Trophoblast cell (in vitro differentiated cells and primary cell): Measurements from ENCODE around the gene AP5Z1.
A peak's percentile ranks its signal among the peaks of the same experiment; 100 is the strongest.

Experiments used
- DNase-seq, 2 donors: peaks; one replicate each; pipeline ENCODE4 v3.0.0-alpha.2; 2016
- H2AFZ ChIP-seq: 2 replicates; pipeline ENCODE4 v1.6.1; 2013; ENCODE audit warnings: low read length, moderate library complexity, mild to moderate bottlenecking; ENCODE audit not compliant: insufficient read depth, poor library complexity
- H2AK5ac ChIP-seq: 2 replicates; pipeline ENCODE4 v1.6.1; 2013; ENCODE audit warnings: mild to moderate bottlenecking, low read length
- H2BK120ac ChIP-seq: 2 replicates; pipeline ENCODE4 v1.6.1; 2013; ENCODE audit warnings: low read length, mild to moderate bottlenecking, moderate library complexity; ENCODE audit not compliant: insufficient read depth, poor library complexity
- H2BK12ac ChIP-seq: 2 replicates; pipeline ENCODE4 v1.6.1; 2013; ENCODE audit warnings: mild to moderate bottlenecking, low read length, moderate library complexity
- H2BK5ac ChIP-seq: 2 replicates; pipeline ENCODE4 v1.6.1; 2013; ENCODE audit warnings: low read length, low read depth, moderate library complexity, mild to moderate bottlenecking; ENCODE audit not compliant: poor library complexity
- H3K14ac ChIP-seq: 2 replicates; pipeline ENCODE4 v1.6.1; 2013; ENCODE audit warnings: mild to moderate bottlenecking, low read length
- H3K18ac ChIP-seq: 2 replicates; pipeline ENCODE4 v1.6.1; 2013; ENCODE audit warnings: mild to moderate bottlenecking, low read length
- H3K23ac ChIP-seq: 2 replicates; pipeline ENCODE4 v1.6.1; 2013; ENCODE audit warnings: low read length
- H3K27ac ChIP-seq: 2 replicates; pipeline ENCODE4 v1.5.1; 2013; ENCODE audit warnings: low read depth, mild to moderate bottlenecking, inconsistent platforms, low read length, moderate library complexity
- H3K27me3 ChIP-seq: 2 replicates; pipeline ENCODE4 v1.6.1; 2013; ENCODE audit warnings: inconsistent platforms, mild to moderate bottlenecking, low read length, moderate library complexity; ENCODE audit not compliant: insufficient read depth
- H3K36me3 ChIP-seq, 2 experiments: 1 replicate in 1 of 2; 2 replicates in 1 of 2; pipeline ENCODE4 v1.6.1; 2013; ENCODE audit warnings: low read length in 2 of 2, mild to moderate bottlenecking in 2 of 2, moderate library complexity in 1 of 2; ENCODE audit not compliant: insufficient read depth in 2 of 2, control insufficient read depth in 1 of 2
- H3K4ac ChIP-seq: 2 replicates; pipeline ENCODE4 v1.6.1; 2013; ENCODE audit warnings: low read depth, mild to moderate bottlenecking, low read length, moderate library complexity
- H3K4me1 ChIP-seq, 2 experiments: 1 replicate in 1 of 2; 2 replicates in 1 of 2; pipeline ENCODE4 v1.6.1; 2013; ENCODE audit warnings: low read length in 2 of 2, mild to moderate bottlenecking in 2 of 2, moderate library complexity in 1 of 2; ENCODE audit not compliant: insufficient read depth in 2 of 2, control insufficient read depth in 1 of 2
- H3K4me2 ChIP-seq: 2 replicates; pipeline ENCODE4 v1.6.1; 2013; ENCODE audit warnings: inconsistent platforms, mild to moderate bottlenecking, low read length, moderate library complexity
- H3K4me3 ChIP-seq: 2 replicates; pipeline ENCODE4 v1.5.1; 2013; ENCODE audit warnings: mild to moderate bottlenecking, low read depth, low read length, inconsistent platforms
- H3K79me1 ChIP-seq: one replicate; pipeline ENCODE4 v1.6.1; 2013; ENCODE audit warnings: low read length
- H3K79me2 ChIP-seq: 2 replicates; pipeline ENCODE4 v1.6.1; 2013; ENCODE audit warnings: low read length, mild to moderate bottlenecking; ENCODE audit not compliant: control insufficient read depth, insufficient read depth, poor library complexity
- H3K9ac ChIP-seq: 2 replicates; pipeline ENCODE4 v1.6.1; 2013; ENCODE audit warnings: mild to moderate bottlenecking, low read length
- H3K9me3 ChIP-seq: 2 replicates; pipeline ENCODE4 v1.6.1; 2013; ENCODE audit warnings: low read depth, mild to moderate bottlenecking, control low read depth, inconsistent platforms, low read length; ENCODE audit not compliant: insufficient read depth
- H4K12ac ChIP-seq: 2 replicates; pipeline ENCODE4 v1.6.1; 2013; ENCODE audit warnings: low read depth, mild to moderate bottlenecking, low read length, moderate library complexity
- H4K8ac ChIP-seq: 2 replicates; pipeline ENCODE4 v1.6.1; 2013; ENCODE audit warnings: low read depth, mild to moderate bottlenecking, low read length, moderate library complexity
- H4K91ac ChIP-seq: one replicate; pipeline ENCODE4 v1.6.1; 2013; ENCODE audit warnings: low read depth, mild to moderate bottlenecking, low read length, moderate library complexity
- WGBS: extraction: QIAGEN DNeasy Blood & Tissue Kit; methylation state at CpG from one replicate; pipeline ENCODE4 v1.1.7; 2013; ENCODE audit warnings: missing lambda C conversion rate; ENCODE audit not compliant: insufficient read length, insufficient coverage; ENCODE audit errors: extremely low coverage; 5-methylcytosine and 5-hydroxymethylcytosine counted together

The AP5Z1 gene

DNA sequence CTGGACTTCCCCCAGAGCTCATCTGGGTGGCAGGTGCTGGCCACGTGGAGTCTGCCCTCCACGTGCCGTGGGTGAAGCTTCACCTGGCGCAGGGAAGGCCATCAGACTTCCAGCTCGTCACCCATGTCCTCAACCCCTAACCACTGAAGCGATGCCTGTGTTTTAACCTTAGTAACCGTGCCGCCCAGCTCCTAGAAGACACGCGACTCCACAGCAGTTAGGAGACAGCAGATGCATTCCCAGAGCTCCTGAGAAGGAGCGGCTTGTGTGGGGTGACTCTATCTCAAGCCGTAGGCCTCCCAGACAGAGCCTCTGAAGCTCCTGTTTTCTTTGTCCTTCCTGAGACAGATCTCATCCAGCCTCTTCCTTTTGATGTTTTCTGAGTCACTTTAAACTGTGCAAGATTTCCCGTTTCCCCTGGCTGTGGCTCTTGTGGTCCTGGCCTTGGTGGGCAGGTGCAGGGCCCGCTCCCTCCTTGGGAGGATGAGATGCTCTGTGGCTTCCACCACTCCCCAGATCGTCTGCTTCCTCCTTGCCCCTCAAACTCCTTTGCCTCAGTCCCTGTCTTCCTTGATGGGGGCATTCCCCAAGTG lies 41.4 kb upstream of the AP5Z1 start:
- Histone ChIP-seq H3K27ac (no peak overlapping the region), H3K4me3 (no peak overlapping the region), H2BK120ac (no peak overlapping the region), H3K9ac (no peak overlapping the region), H3K23ac (no peak overlapping the region), H2BK12ac (no peak overlapping the region), H3K36me3 (peaks cover 0 to 3% of the 10 kb centered on the region in 2 experiments), H3K79me2 (no peaks in the 10 kb centered on the region), H3K27me3 (no peaks in the 10 kb centered on the region), H3K4me2 (no peak overlapping the region), H4K8ac (no peak overlapping the region), H2BK5ac (no peak overlapping the region), H3K4me1 (peaks cover 22 to 24% of the 10 kb centered on the region in 2 experiments), H4K12ac (no peak overlapping the region), H3K9me3 (peaks cover 4% of the 10 kb centered on the region), H3K14ac (no peak overlapping the region), H4K91ac (no peak overlapping the region), H3K4ac (no peak overlapping the region), H3K18ac (peak overlapping the region; percentile 18), H2AFZ (no peak overlapping the region), H2AK5ac (no peak overlapping the region), H3K79me1 (peaks cover 6% of the 10 kb centered on the region)
- DNase-seq: no peak
- WGBS: no CpG with 5 or more reads among the region's 15 CpGs

DNA sequence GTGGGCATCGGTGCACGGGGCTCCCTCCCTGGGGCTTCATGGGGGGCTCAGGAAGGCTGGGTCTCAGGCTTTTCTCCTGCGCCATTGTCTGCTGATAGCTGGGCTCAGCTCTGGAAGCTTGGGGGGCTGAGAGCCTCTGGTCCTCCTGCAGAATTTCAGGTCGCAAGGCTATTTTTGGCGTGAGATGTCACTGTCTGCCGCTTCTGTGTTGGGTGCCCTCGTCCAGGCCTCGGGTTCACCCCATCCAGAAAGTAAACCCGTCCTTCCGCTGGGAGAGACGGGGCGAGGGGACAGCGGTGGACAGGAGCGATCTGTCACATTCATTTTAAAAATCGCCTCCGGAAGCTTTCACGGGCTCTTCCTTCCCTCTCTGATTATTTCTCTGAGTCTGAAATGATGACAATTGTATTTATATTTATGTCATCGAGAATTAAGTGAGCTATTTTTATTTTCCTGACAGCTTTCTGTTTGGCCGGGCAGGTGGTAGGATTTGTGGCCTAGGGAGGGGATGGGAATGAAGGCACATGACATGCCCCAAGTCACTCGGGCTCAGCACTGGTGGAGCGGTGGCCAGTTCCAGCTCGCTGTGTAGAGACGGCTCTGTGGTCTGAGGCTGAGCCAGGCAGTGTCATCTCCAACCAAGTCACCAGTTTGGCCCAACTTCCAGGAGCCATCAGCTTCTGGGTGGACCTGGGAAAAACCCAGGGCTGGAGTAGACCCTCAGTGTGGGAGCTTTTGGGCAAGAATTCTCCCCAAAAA lies 40.7 kb upstream of the AP5Z1 start:
- WGBS: no CpG with 5 or more reads among the region's 23 CpGs
- no peak overlapping the region for H3K18ac ChIP-seq

DNA sequence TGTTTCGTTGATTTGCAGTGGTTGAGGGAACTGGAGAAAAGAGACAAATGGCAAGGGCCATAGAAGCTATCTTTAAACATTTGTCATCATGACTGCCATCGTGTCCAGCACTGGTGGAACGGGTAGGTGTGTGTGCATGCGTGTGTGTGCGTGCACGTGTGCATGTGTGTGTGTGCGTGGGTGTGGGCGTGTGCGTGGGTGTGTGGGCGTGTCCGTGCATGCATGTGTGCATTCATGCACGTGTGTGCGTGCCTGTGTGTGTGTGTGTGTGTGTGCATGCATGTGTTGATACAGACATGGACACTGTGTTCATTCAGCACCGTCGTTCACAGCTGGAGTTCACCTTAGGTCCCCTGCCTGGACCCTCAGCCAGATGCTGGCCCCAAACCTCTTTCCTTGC lies 38.1 kb upstream of the AP5Z1 start:
- H2AFZ ChIP-seq: no peak overlapping the region
- H3K14ac ChIP-seq: no peak overlapping the region
- H3K9me3 ChIP-seq: peaks cover 4% of the 10 kb centered on the region
- no peak for DNase-seq
- H4K8ac ChIP-seq: no peak overlapping the region
- no peak overlapping the region for H3K4ac ChIP-seq
- no peak overlapping the region for H2BK5ac ChIP-seq
- no peak overlapping the region for H4K91ac ChIP-seq
- no CpG with 5 or more reads among the region's 15 CpGs for WGBS
- H3K18ac ChIP-seq: peak overlapping the region; percentile 31
- no peaks in the 10 kb centered on the region for H3K27me3 ChIP-seq
- peaks cover 10% of the 10 kb centered on the region for H3K79me1 ChIP-seq
- H2AK5ac ChIP-seq: no peak overlapping the region
- no peak overlapping the region for H4K12ac ChIP-seq
- H2BK120ac ChIP-seq: no peak overlapping the region
- peak overlapping the region; percentile 50 for H3K4me3 ChIP-seq
- peak overlapping the region; percentile 21 for H3K9ac ChIP-seq
- H3K36me3 ChIP-seq: peaks cover 7 to 9% of the 10 kb centered on the region in 2 experiments
- H3K79me2 ChIP-seq: no peaks in the 10 kb centered on the region
- H3K27ac ChIP-seq: no peak overlapping the region
- H2BK12ac ChIP-seq: no peak overlapping the region
- H3K23ac ChIP-seq: no peak overlapping the region
- H3K4me1 ChIP-seq: peaks cover 15 to 16% of the 10 kb centered on the region in 2 experiments
- H3K4me2 ChIP-seq: no peak overlapping the region

More for the DNA sequence above, 40.7 kb upstream of the AP5Z1 start:
- Histone ChIP-seq H3K23ac (no peak overlapping the region), H3K27me3 (no peaks in the 10 kb centered on the region), H3K9me3 (peaks cover 4% of the 10 kb centered on the region), H4K91ac (no peak overlapping the region), H3K79me1 (peaks cover 10% of the 10 kb centered on the region), H3K79me2 (no peaks in the 10 kb centered on the region), H3K4me2 (no peak overlapping the region), H4K12ac (no peak overlapping the region), H3K4me1 (peaks cover 29 to 30% of the 10 kb centered on the region in 2 experiments), H3K27ac (no peak overlapping the region), H3K4ac (no peak overlapping the region), H3K9ac (no peak overlapping the region), H3K4me3 (no peak overlapping the region), H3K36me3 (peaks cover 0 to 3% of the 10 kb centered on the region in 2 experiments), H2AK5ac (no peak overlapping the region), H2AFZ (no peak overlapping the region), H3K14ac (no peak overlapping the region), H4K8ac (no peak overlapping the region), H2BK12ac (no peak overlapping the region), H2BK5ac (no peak overlapping the region), H2BK120ac (no peak overlapping the region)
- DNase-seq: no peak

DNA sequence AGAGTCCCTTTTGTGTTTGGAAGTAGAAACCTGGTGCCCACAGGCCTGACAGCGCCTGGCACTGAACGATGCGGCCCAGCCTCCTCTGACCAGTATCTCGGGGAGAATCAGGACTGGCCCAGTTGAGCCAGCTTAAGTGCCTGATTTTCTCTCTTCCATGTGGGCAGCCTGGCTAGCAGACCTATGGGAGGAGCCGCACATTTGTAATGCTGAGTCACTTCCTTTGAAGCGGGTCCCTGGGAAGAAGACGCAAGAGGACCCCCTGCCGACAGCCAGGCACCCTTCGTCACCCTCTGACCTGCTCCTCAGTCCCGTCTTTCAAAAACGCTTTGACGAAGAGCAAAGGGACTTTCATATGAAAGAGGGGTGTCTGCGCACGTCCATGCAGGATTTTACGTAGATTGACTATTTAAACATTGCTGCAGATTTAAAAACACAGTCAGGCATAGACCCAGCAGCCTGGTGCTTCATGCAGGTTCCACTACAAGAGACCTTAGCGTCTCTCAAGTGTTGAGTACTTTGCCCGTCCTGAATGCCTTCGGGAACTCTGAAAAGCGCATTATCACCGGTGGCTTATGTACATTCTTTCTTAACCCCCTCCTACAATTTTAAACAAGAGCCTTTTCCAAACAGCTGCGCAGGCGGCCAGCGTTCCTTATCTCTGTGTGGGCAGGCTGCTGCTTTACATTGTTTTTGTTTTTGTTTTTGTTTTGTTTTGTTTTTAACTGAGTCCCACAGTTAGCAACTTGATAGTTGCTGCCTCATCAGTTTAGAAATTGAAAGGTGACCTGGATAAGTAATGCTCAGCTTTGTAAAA lies 36.5 kb upstream of the AP5Z1 start:
- peaks cover 13 to 15% of the 10 kb centered on the region in 2 experiments for H3K4me1 ChIP-seq
- H4K12ac ChIP-seq: no peak overlapping the region
- H3K4ac ChIP-seq: peak overlapping the region; percentile 29
- peak overlapping the region; percentile 62 for H2BK12ac ChIP-seq
- H3K36me3 ChIP-seq: peaks cover 11 to 13% of the 10 kb centered on the region in 2 experiments
- peak overlapping the region; percentile 22 for H3K4me2 ChIP-seq
- H3K27me3 ChIP-seq: no peaks in the 10 kb centered on the region
- H2BK5ac ChIP-seq: peak overlapping the region; percentile 71
- no peak overlapping the region for H3K23ac ChIP-seq
- H3K4me3 ChIP-seq: no peak overlapping the region
- peak; percentile 69 to 84 for DNase-seq
- H3K27ac ChIP-seq: peak overlapping the region; percentile 61
- H2AFZ ChIP-seq: no peak overlapping the region
- peak overlapping the region; percentile 72 for H4K91ac ChIP-seq
- H4K8ac ChIP-seq: peak overlapping the region; percentile 46
- no peak overlapping the region for H3K9ac ChIP-seq
- peak overlapping the region; percentile 53 for H3K14ac ChIP-seq
- H3K79me1 ChIP-seq: peaks cover 10% of the 10 kb centered on the region
- peak overlapping the region; percentile 78 for H3K18ac ChIP-seq
- H2AK5ac ChIP-seq: peak overlapping the region; percentile 90
- no peaks in the 10 kb centered on the region for H3K79me2 ChIP-seq
- H2BK120ac ChIP-seq: peak overlapping the region; percentile 72
- peaks cover 2% of the 10 kb centered on the region for H3K9me3 ChIP-seq
- WGBS: no CpG with 5 or more reads among the region's 23 CpGs
